CD4-positive, alpha-beta T cell (primary cell): ENCODE measurements around the gene TIMELESS. TPM values are rescaled to one million over a fixed set of nuclear protein-coding genes. Genes with fewer than 3 reads are reported as not detected.

Experiments
- ATAC-seq: fragments of 200-7000 bp; cut with Tn5 transposase; one replicate; pipeline ENCODE4 v1.10.0; 2022; ENCODE audit warnings: mild to moderate bottlenecking; ENCODE audit not compliant: poor library complexity
- CTCF ChIA-PET: fragments of 350-600 bp; sonication (Branson Sonifier 250); formaldehyde crosslinking; loops from one replicate; lab custom pipeline; 2021; ENCODE audit warnings: antibody characterized with exemption, inconsistent platforms; lab: Charles Lee
- POLR2A ChIA-PET: fragments of 350-600 bp; sonication (Branson Sonifier 250); formaldehyde crosslinking; loops from one replicate; lab custom pipeline; 2021; ENCODE audit warnings: antibody characterized with exemption, inconsistent platforms; lab: Charles Lee
- DNase-seq, 14 experiments: peaks; one replicate each; pipeline ENCODE4 v3.0.0-alpha.2; 2013 to 2020; ENCODE audit warnings: mixed read lengths in 2 of 14
- H3K27ac ChIP-seq, 2 donors: one replicate each; pipeline versions ENCODE4 v1.5.1 to v1.7.0; 2013; ENCODE audit warnings: low read length in 2 of 2, low read depth in 1 of 2, mild to moderate bottlenecking in 1 of 2
- H3K27me3 ChIP-seq, 2 experiments: 1 replicate in 1 of 2; 2 replicates in 1 of 2; pipeline versions ENCODE4 v1.6.1 to v1.7.0; 2013; ENCODE audit warnings: low read length in 2 of 2, control low read depth in 1 of 2, mild to moderate bottlenecking in 1 of 2, moderate library complexity in 1 of 2; ENCODE audit not compliant: insufficient read depth in 2 of 2, control insufficient read depth in 1 of 2
- H3K36me3 ChIP-seq: one replicate; pipeline ENCODE4 v1.6.1; 2013; ENCODE audit warnings: low read length, control low read depth; ENCODE audit not compliant: insufficient read depth
- H3K4me1 ChIP-seq: one replicate; pipeline ENCODE4 v1.6.1; 2013; ENCODE audit warnings: low read length, control low read depth; ENCODE audit not compliant: insufficient read depth
- H3K4me3 ChIP-seq: one replicate; pipeline ENCODE4 v1.5.1; 2013; ENCODE audit warnings: mild to moderate bottlenecking, low read length, moderate library complexity
- H3K9me3 ChIP-seq, 2 experiments: 1 replicate in 1 of 2; 2 replicates in 1 of 2; pipeline versions ENCODE4 v1.6.1 to v1.7.0; 2013; ENCODE audit warnings: low read length in 2 of 2, mild to moderate bottlenecking in 2 of 2, control low read depth in 1 of 2, moderate library complexity in 1 of 2; ENCODE audit not compliant: control insufficient read depth in 1 of 2, insufficient read depth in 1 of 2
- H3K27ac Mint-ChIP-seq: one replicate; pipeline ENCODE4 v1.8.0; 2020; ENCODE audit warnings: mixed read lengths
- H3K27me3 Mint-ChIP-seq: one replicate; pipeline ENCODE4 v1.8.0; 2021; ENCODE audit warnings: mixed read lengths
- H3K36me3 Mint-ChIP-seq: one replicate; pipeline ENCODE4 v1.8.0; 2021; ENCODE audit warnings: low read depth, mixed read lengths
- H3K4me1 Mint-ChIP-seq: one replicate; pipeline ENCODE4 v1.8.0; 2021; ENCODE audit warnings: low read depth, mixed read lengths
- H3K4me3 Mint-ChIP-seq: one replicate; pipeline ENCODE4 v1.8.0; 2020; ENCODE audit warnings: mild to moderate bottlenecking, mixed read lengths
- H3K9me3 Mint-ChIP-seq: one replicate; pipeline ENCODE4 v1.8.0; 2020; ENCODE audit warnings: mixed read lengths
- intact Hi-C, 2 experiments: fragments of 100-400 bp; cut with DNase I in 1 of 2; cut with micrococcal nuclease in 1 of 2; formaldehyde crosslinking; loops; one replicate each; pipeline versions ENCODE4 v1.15.1 to v1.9.0; 2023 to 2025; cut with DNase I, micrococcal nuclease
- total RNA-seq, 174 experiments: library from RNA in 2 of 174; stranded (reverse) in 2 of 174; gene quantifications; one replicate each; pipeline ENCODE4 v1.2.3 and lab custom pipeline; 2021 to 2026
- TF ChIP-seq, protein P1 (sequence below): fragments of 200-600 bp; IDR thresholded peaks from one replicate; pipeline ENCODE4 v1.8.0; 2022; ENCODE audit warnings: antibody characterized with exemption, mild to moderate bottlenecking

TIMELESS gene
- total RNA-seq, 2 experiments from 2014 or later, result 3.0 to 3.1 TPM

DNA sequence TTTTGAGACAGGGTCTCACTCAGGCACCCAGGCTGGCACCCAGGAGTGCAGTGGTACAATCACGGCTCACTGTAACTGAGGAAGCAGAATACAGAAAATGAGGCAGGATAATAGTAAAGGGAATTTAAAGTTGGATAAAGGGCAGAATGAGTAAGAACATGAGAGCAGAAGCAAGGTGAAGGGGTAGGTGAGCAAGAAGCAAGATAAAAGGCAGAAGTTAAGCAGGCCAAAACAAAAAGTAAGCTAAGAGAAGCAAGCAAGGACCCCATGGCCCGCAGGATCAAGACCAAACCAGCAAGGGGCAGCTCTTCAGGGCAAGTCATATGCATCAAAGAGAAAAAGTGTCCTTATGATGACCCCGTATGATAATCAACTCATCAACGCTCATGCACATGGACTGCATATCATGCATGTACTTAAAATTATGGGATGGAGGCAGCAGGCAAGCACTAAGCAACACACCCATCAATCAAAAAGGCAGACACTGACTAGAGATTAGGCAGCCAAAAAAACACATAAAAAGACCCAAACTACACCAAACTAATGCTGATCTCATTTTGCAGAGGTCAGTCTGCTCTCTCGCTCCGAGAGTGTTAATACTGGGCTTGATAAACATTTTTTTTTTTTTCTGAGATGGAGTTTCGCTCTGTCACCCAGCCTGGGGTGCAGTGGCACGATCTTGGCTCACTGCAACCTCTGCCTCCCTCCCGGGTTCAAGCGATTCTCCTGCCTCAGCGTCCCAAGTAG, 11.6 kb downstream of the TIMELESS start:
- intact Hi-C loops, result no loop called here
- Mint-ChIP-seq H3K4me1 (no peaks in the 10 kb centered on the region), H3K9me3 (no peaks in the 10 kb centered on the region), H3K27me3 (no peaks in the 10 kb centered on the region), H3K27ac (no peak overlapping the region), H3K36me3 (peaks cover 4% of the 10 kb centered on the region), H3K4me3 (no peak overlapping the region)
- CTCF ChIA-PET, result no interaction called here
- TF ChIP-seq, protein P1, sequence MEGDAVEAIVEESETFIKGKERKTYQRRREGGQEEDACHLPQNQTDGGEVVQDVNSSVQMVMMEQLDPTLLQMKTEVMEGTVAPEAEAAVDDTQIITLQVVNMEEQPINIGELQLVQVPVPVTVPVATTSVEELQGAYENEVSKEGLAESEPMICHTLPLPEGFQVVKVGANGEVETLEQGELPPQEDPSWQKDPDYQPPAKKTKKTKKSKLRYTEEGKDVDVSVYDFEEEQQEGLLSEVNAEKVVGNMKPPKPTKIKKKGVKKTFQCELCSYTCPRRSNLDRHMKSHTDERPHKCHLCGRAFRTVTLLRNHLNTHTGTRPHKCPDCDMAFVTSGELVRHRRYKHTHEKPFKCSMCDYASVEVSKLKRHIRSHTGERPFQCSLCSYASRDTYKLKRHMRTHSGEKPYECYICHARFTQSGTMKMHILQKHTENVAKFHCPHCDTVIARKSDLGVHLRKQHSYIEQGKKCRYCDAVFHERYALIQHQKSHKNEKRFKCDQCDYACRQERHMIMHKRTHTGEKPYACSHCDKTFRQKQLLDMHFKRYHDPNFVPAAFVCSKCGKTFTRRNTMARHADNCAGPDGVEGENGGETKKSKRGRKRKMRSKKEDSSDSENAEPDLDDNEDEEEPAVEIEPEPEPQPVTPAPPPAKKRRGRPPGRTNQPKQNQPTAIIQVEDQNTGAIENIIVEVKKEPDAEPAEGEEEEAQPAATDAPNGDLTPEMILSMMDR, result no peak
- ATAC-seq (no peak), DNase-seq (no peak)
- H3K27ac ChIP-seq, result no peak overlapping the region
- POLR2A ChIA-PET, result no interaction called here
- H3K4me1 ChIP-seq, result no peaks in the 10 kb centered on the region
- peaks cover 2% of the 10 kb centered on the region for H3K36me3 ChIP-seq
- no peaks in the 10 kb centered on the region for H3K9me3 ChIP-seq
- H3K27me3 ChIP-seq, result no peaks in the 10 kb centered on the region
- H3K4me3 ChIP-seq, result no peak overlapping the region

DNA sequence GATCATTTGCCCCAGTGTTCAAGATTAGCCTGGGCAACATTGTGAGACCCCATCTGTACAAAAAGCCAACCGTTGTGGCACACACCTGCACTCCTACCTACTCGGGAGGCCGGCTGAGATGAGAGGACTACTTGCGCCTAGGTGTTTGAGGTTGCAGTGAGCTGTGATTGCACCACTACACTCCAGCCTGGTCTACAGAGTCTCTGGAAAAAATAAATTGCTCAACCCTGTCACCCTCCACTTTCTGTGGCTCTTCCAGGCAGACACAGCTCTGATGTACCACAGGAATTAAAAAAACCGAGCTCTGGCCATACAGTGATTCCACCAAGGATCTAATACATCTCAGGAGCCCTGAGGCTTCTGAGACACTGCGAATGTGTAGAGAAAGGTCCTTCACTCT, 14.4 kb downstream of the TIMELESS start:
- peaks cover 2% of the 10 kb centered on the region for H3K36me3 ChIP-seq
- Mint-ChIP-seq H3K27me3 (no peaks in the 10 kb centered on the region), H3K9me3 (no peaks in the 10 kb centered on the region), H3K27ac (no peak overlapping the region), H3K36me3 (peaks cover 13% of the 10 kb centered on the region), H3K4me1 (no peaks in the 10 kb centered on the region), H3K4me3 (no peak overlapping the region)
- no peak for ATAC-seq
- no peaks in the 10 kb centered on the region for H3K27me3 ChIP-seq
- no peak overlapping the region for H3K27ac ChIP-seq
- no peak overlapping the region for H3K4me3 ChIP-seq
- ChIA-PET POLR2A (no interaction called here), CTCF (no interaction called here)
- no peak for DNase-seq
- H3K9me3 ChIP-seq, result no peaks in the 10 kb centered on the region
- no peaks in the 10 kb centered on the region for H3K4me1 ChIP-seq
- intact Hi-C loops, result no loop called here
- TF ChIP-seq, protein P1, result no peak

GRCh38 chr12:56431850-56432249, 17.4 kb downstream of the TIMELESS start:
- Mint-ChIP-seq H3K27ac (no peak overlapping the region), H3K9me3 (no peaks in the 10 kb centered on the region), H3K36me3 (peaks cover 13% of the 10 kb centered on the region), H3K4me3 (no peak overlapping the region), H3K27me3 (no peaks in the 10 kb centered on the region), H3K4me1 (no peaks in the 10 kb centered on the region)
- Histone ChIP-seq H3K36me3 (peaks cover 8% of the 10 kb centered on the region), H3K27ac (no peak overlapping the region), H3K9me3 (no peaks in the 10 kb centered on the region), H3K4me1 (no peaks in the 10 kb centered on the region), H3K4me3 (no peak overlapping the region), H3K27me3 (no peaks in the 10 kb centered on the region)
- TF ChIP-seq, protein P1, result no peak
- intact Hi-C loops, result no loop called here
- no peak for ATAC-seq
- ChIA-PET CTCF (no interaction called here), POLR2A (no interaction called here)
- DNase-seq, result no peak
